ENCODE measurements around the gene GMDS. TPM values are rescaled to one million over a fixed set of nuclear protein-coding genes. Genes with fewer than 3 reads are reported as not detected.

Gene GMDS
- total RNA-seq, 1 experiment from 2014 or later: 31.1 TPM

- TF ChIP-seq CTCF (IDR thresholded peaks at IDR 0.05; ENCODE audit: insufficient read depth in 1 of 2, low read depth in 1 of 2, low read length in 1 of 2, severe bottlenecking in 1 of 2, unreplicated experiment in 1 of 2): no peak
- CTCF ChIA-PET: no interaction called here
- Mint-ChIP-seq H3K9me3 (ENCODE audit: unreplicated experiment) (no peaks in the 10 kb centered on the region), H3K27ac (ENCODE audit: unreplicated experiment) (no peak overlapping the region), H3K4me1 (ENCODE audit: low read depth, unreplicated experiment) (peaks cover 8% of the 10 kb centered on the region), H3K4me3 (ENCODE audit: unreplicated experiment) (no peak overlapping the region), H3K27me3 (ENCODE audit: insufficient read depth, unreplicated experiment) (no peaks in the 10 kb centered on the region), H3K36me3 (ENCODE audit: insufficient read depth, unreplicated experiment) (no peaks in the 10 kb centered on the region)
- no peak for DNase-seq
- POLR2A ChIA-PET: no interaction called here
- intact Hi-C loops (cut with micrococcal nuclease; ENCODE audit: unreplicated experiment): loop anchor here (1.0 kb wide), 1 partner anchor 432 kb away; no protein-coding TSS in a partner anchor
- Histone ChIP-seq H3K27me3 (replicated peaks; ENCODE audit: control insufficient read depth, insufficient read depth, low read length) (no peaks in the 10 kb centered on the region), H3K36me3 (ENCODE audit: control insufficient read depth, insufficient read depth, low read length) (no peaks in the 10 kb centered on the region), H3K9me3 (no peaks in the 10 kb centered on the region), H3K4me1 (no peaks in the 10 kb centered on the region), H3K4me3 (ENCODE audit: low read depth, low read length) (no peak overlapping the region)
- BruUV-seq (replicated peaks): no TSS peak
Measured at GRCh38 chr6:2036710-2037023, 208.7 kb downstream of the GMDS start.

- Mint-ChIP-seq H3K9me3 (ENCODE audit: unreplicated experiment) (no peaks in the 10 kb centered on the region), H3K27me3 (ENCODE audit: insufficient read depth, unreplicated experiment) (no peaks in the 10 kb centered on the region), H3K4me3 (ENCODE audit: unreplicated experiment) (no peak overlapping the region), H3K4me1 (ENCODE audit: low read depth, unreplicated experiment) (peaks cover 8% of the 10 kb centered on the region), H3K36me3 (ENCODE audit: insufficient read depth, unreplicated experiment) (no peaks in the 10 kb centered on the region), H3K27ac (ENCODE audit: unreplicated experiment) (no peak overlapping the region)
- no peaks in the 10 kb centered on the region for H3K4me1 ChIP-seq
- ChIA-PET CTCF (no interaction called here), POLR2A (no interaction called here)
- TF ChIP-seq CTCF (IDR thresholded peaks at IDR 0.05; ENCODE audit: insufficient read depth in 1 of 2, low read depth in 1 of 2, low read length in 1 of 2, severe bottlenecking in 1 of 2, unreplicated experiment in 1 of 2): no peak
- H3K27me3 ChIP-seq (replicated peaks; ENCODE audit: control insufficient read depth, insufficient read depth, low read length): no peaks in the 10 kb centered on the region
- no peak overlapping the region for H3K4me3 ChIP-seq (ENCODE audit: low read depth, low read length)
- BruUV-seq (replicated peaks): no TSS peak
- H3K36me3 ChIP-seq (ENCODE audit: control insufficient read depth, insufficient read depth, low read length): no peaks in the 10 kb centered on the region
- no peak for DNase-seq
- H3K9me3 ChIP-seq: no peaks in the 10 kb centered on the region
- intact Hi-C loops (cut with micrococcal nuclease; ENCODE audit: unreplicated experiment): no loop called here
Measured at GRCh38 chr6:2035826-2036709, 209.3 kb downstream of the GMDS start.

- DNase-seq: no peak
- Mint-ChIP-seq H3K4me3 (ENCODE audit: unreplicated experiment) (no peak overlapping the region), H3K4me1 (ENCODE audit: low read depth, unreplicated experiment) (peaks cover 8% of the 10 kb centered on the region), H3K36me3 (ENCODE audit: insufficient read depth, unreplicated experiment) (no peaks in the 10 kb centered on the region), H3K9me3 (ENCODE audit: unreplicated experiment) (no peaks in the 10 kb centered on the region), H3K27ac (ENCODE audit: unreplicated experiment) (no peak overlapping the region), H3K27me3 (ENCODE audit: insufficient read depth, unreplicated experiment) (no peaks in the 10 kb centered on the region)
- TF ChIP-seq CTCF (IDR thresholded peaks at IDR 0.05; ENCODE audit: insufficient read depth in 1 of 2, low read depth in 1 of 2, low read length in 1 of 2, severe bottlenecking in 1 of 2, unreplicated experiment in 1 of 2): no peak
- intact Hi-C loops (cut with micrococcal nuclease; ENCODE audit: unreplicated experiment): no loop called here
- H3K36me3 ChIP-seq (ENCODE audit: control insufficient read depth, insufficient read depth, low read length): no peaks in the 10 kb centered on the region
- H3K4me3 ChIP-seq (ENCODE audit: low read depth, low read length): no peak overlapping the region
- no TSS peak for BruUV-seq (replicated peaks)
- no peaks in the 10 kb centered on the region for H3K4me1 ChIP-seq
- no peaks in the 10 kb centered on the region for H3K9me3 ChIP-seq
- no peaks in the 10 kb centered on the region for H3K27me3 ChIP-seq (replicated peaks; ENCODE audit: control insufficient read depth, insufficient read depth, low read length)
- POLR2A ChIA-PET: no interaction called here
- CTCF ChIA-PET: no interaction called here
Measured at GRCh38 chr6:2035046-2035445, 210.4 kb downstream of the GMDS start.

Data from Caco-2 (cell line).